HG02798 (cell line): ENCODE results near the gene ZSWIM8.
"Not testable (repeated sequence)": the region's sequence is repeated elsewhere in the genome, so short reads cannot be mapped to it uniquely, and the experiment has no call there.

ENCODE experiments used
- ATAC-seq: cut with Tn5 transposase; IDR thresholded peaks from one replicate; pipeline ENCODE4 v1.9.1; 2021; ENCODE audit warnings: mild to moderate bottlenecking; ENCODE audit not compliant: unreplicated experiment, poor library complexity

The ZSWIM8 gene

GRCh38 chr10:73773152-73773879 lies 12.1 kb upstream of the ZSWIM8 start:
- no peak for ATAC-seq

GRCh38 chr10:73774637-73775036 lies 10.8 kb upstream of the ZSWIM8 start:
- ATAC-seq: no peak

- no peak for ATAC-seq
Observed at GRCh38 chr10:73779018-73779417, 6.4 kb upstream of the ZSWIM8 start.

- no peak for ATAC-seq
Observed at GRCh38 chr10:73779539-73780197, 5.7 kb upstream of the ZSWIM8 start.

- ATAC-seq: no peak
Observed at GRCh38 chr10:73780301-73780700, 5.1 kb upstream of the ZSWIM8 start.

- ATAC-seq: no peak
Observed at GRCh38 chr10:73780966-73781365, 4.4 kb upstream of the ZSWIM8 start.

- no peak for ATAC-seq
Observed at GRCh38 chr10:73781548-73781878, 3.9 kb upstream of the ZSWIM8 start.

GRCh38 chr10:73781879-73782748 lies 3.3 kb upstream of the ZSWIM8 start, which contains the start of gene CHCHD1:
Gene CHCHD1, plus strand, starts transcription at chr10:73782048. Its CDS starts 28 bp downstream, at chr10:73782076.
- peak; percentile 70 for ATAC-seq

- ATAC-seq: no peak
Observed at GRCh38 chr10:73782749-73783085, 2.7 kb upstream of the ZSWIM8 start.

GRCh38 chr10:73785721-73786511 lies 510 bp downstream of the ZSWIM8 start:
- ATAC-seq: peak; percentile 19

GRCh38 chr10:73786512-73786885 lies 1.1 kb downstream of the ZSWIM8 start:
- no peak for ATAC-seq

- ATAC-seq: not testable (repeated sequence)
Observed at GRCh38 chr10:73787031-73787800, 1.8 kb downstream of the ZSWIM8 start.

- no peak for ATAC-seq
Observed at GRCh38 chr10:73788864-73789658, 3.7 kb downstream of the ZSWIM8 start.

- no peak for ATAC-seq
Observed at GRCh38 chr10:73789659-73790055, 4.3 kb downstream of the ZSWIM8 start.

GRCh38 chr10:73790886-73791625 lies 5.7 kb downstream of the ZSWIM8 start:
- no peak for ATAC-seq

GRCh38 chr10:73791871-73792400 lies 6.5 kb downstream of the ZSWIM8 start:
- ATAC-seq: no peak

- no peak for ATAC-seq
Observed at GRCh38 chr10:73793456-73793855, 8.1 kb downstream of the ZSWIM8 start.

- not testable (repeated sequence) for ATAC-seq
Observed at GRCh38 chr10:73795491-73795890, 10.1 kb downstream of the ZSWIM8 start.
